ENCODE measurements around the gene DAAM1.

GRCh38 chr14:59269466-59269865 lies 81.0 kb downstream of the DAAM1 start:
- TF ChIP-seq POLR2A (IDR thresholded peaks at IDR 0.05) (no peak), CTCF (IDR thresholded peaks at IDR 0.05) (no peak)

Measured in thyroid gland (tissue), 4 donors.